Central memory CD4-positive, alpha-beta T cell (primary cell): ENCODE data around the gene DENND4B.

Experiments used
- DNase-seq: peaks from one replicate; pipeline ENCODE4 v3.0.0; 2022

The DENND4B gene

GRCh38 chr1:153944005-153944826, 2.3 kb downstream of the DENND4B start:
- no peak for DNase-seq

GRCh38 chr1:153942766-153943549, 3.6 kb downstream of the DENND4B start:
- no peak for DNase-seq

- no peak for DNase-seq
Measured at GRCh38 chr1:153941826-153942725, 4.4 kb downstream of the DENND4B start.

- DNase-seq = no peak
Measured at GRCh38 chr1:153940756-153941155, 5.8 kb downstream of the DENND4B start.

- DNase-seq = no peak
Measured at GRCh38 chr1:153939476-153939875, 7.0 kb downstream of the DENND4B start.

GRCh38 chr1:153938996-153939395, 7.5 kb downstream of the DENND4B start:
- DNase-seq = no peak

GRCh38 chr1:153937331-153937730, 9.2 kb downstream of the DENND4B start:
- no peak for DNase-seq

- no peak for DNase-seq
Measured at GRCh38 chr1:153936011-153936802, 10.3 kb downstream of the DENND4B start.

GRCh38 chr1:153934746-153935145, 11.8 kb downstream of the DENND4B start:
- no peak for DNase-seq

GRCh38 chr1:153933955-153934354, 12.6 kb downstream of the DENND4B start:
- DNase-seq = no peak

- no peak for DNase-seq
Measured at GRCh38 chr1:153933430-153933829, 13.1 kb downstream of the DENND4B start.

GRCh38 chr1:153932156-153933131, 14.1 kb downstream of the DENND4B start:
- no peak for DNase-seq

GRCh38 chr1:153929981-153930948, 16.3 kb downstream of the DENND4B start:
- DNase-seq = no peak

- DNase-seq = no peak
Measured at GRCh38 chr1:153929426-153929825, 17.1 kb downstream of the DENND4B start.

GRCh38 chr1:153928791-153929341, 17.7 kb downstream of the DENND4B start:
- DNase-seq = no peak

GRCh38 chr1:153928245-153928644, 18.3 kb downstream of the DENND4B start:
- no peak for DNase-seq

- no peak for DNase-seq
Measured at GRCh38 chr1:153926405-153926804, 20.1 kb downstream of the DENND4B start.

- peak; percentile 100 for DNase-seq
Measured at GRCh38 chr1:153922972-153923925, 23.3 kb downstream of the DENND4B start, which contains the start of gene GATAD2B. Gene GATAD2B (minus strand): TSS chr1:153922972. CDS start chr1:153828347, 94,625 bp downstream.
